Esophagus muscularis mucosa (tissue), 4 donors: ENCODE data around the gene VRK3. TPM values are rescaled to one million over a fixed set of nuclear protein-coding genes. Genes with fewer than 3 reads are reported as not detected.

Source experiments
- DNase-seq: peaks from one replicate; pipeline ENCODE4 v3.0.0-alpha.2; 2017; ENCODE audit errors: extremely low spot score
- H3K27ac ChIP-seq, 4 donors: fragments of 200-600 bp; sonication (generic); replicated peaks in 1 of 4; 1 replicate in 3 of 4; 2 replicates in 1 of 4; pipeline ENCODE4 v1.5.1; 2016 to 2019; ENCODE audit warnings: mild to moderate bottlenecking in 1 of 4
- H3K27me3 ChIP-seq, 4 donors: fragments of 200-600 bp; sonication (generic); one replicate each; pipeline versions ENCODE4 v1.5.1 to v1.6.0; 2016 to 2019
- H3K36me3 ChIP-seq, 4 donors: fragments of 200-600 bp; sonication (generic); one replicate each; pipeline ENCODE4 v1.5.1; 2016 to 2019
- H3K4me1 ChIP-seq, 4 donors: fragments of 200-600 bp; sonication (generic); one replicate each; pipeline ENCODE4 v1.5.1; 2016 to 2019
- H3K4me3 ChIP-seq, 4 donors: fragments of 200-600 bp; sonication (generic); 1 replicate in 2 of 4; 2 replicates in 2 of 4; pipeline ENCODE4 v1.5.1; 2016 to 2019; ENCODE audit warnings: mild to moderate bottlenecking in 4 of 4, moderate library complexity in 1 of 4
- H3K9me3 ChIP-seq, 4 donors: fragments of 200-600 bp; sonication (generic); 1 replicate in 3 of 4; 2 replicates in 1 of 4; pipeline ENCODE4 v1.5.1; 2016 to 2019
- EP300 ChIP-seq: sonication (generic); formaldehyde crosslinking; IDR thresholded peaks from one replicate; pipeline ENCODE4 v1.6.1; 2017; ENCODE audit warnings: antibody characterized with exemption
- POLR2A ChIP-seq: fragments of 450-650 bp; IDR thresholded peaks from one replicate; pipeline ENCODE4 v1.6.1; 2017; ENCODE audit warnings: antibody characterized with exemption, moderate library complexity, mild to moderate bottlenecking, low read depth
- POLR2AphosphoS5 ChIP-seq, 2 donors: sonication (generic); formaldehyde crosslinking; IDR thresholded peaks; one replicate each; pipeline ENCODE4 v1.6.1; 2017; ENCODE audit warnings: antibody characterized with exemption in 2 of 2
- WGBS: methylation state at CpG from one replicate; pipeline ENCODE4 v1.1.5; 2018; 5-methylcytosine and 5-hydroxymethylcytosine counted together
- intact Hi-C: fragments of 100-400 bp; cut with DNase I; formaldehyde crosslinking; loops from one replicate; pipeline ENCODE4 v1.15.1; 2023
- total RNA-seq, 4 donors: library from RNA; depleted of rRNA; stranded (reverse); fragments of >200 nt; gene quantifications; one replicate each; pipeline versions ENCODE4 v1.1.0 to v1.2.1, GENCODE V29; 2016
- TF ChIP-seq, protein P1 (sequence below), 3 experiments: fragments of 200-600 bp in 2 of 3; fragments of 450-650 bp in 1 of 3; sonication (generic) in 2 of 3; IDR thresholded peaks; one replicate each; pipeline ENCODE4 v1.5.1; 2017 to 2019; ENCODE audit warnings: antibody characterized with exemption in 3 of 3, mild to moderate bottlenecking in 2 of 3, moderate library complexity in 1 of 3

VRK3 gene
- total RNA-seq, 4 donors from 2014 or later: 20.8 to 27.5 (median 25.5) TPM

DNA sequence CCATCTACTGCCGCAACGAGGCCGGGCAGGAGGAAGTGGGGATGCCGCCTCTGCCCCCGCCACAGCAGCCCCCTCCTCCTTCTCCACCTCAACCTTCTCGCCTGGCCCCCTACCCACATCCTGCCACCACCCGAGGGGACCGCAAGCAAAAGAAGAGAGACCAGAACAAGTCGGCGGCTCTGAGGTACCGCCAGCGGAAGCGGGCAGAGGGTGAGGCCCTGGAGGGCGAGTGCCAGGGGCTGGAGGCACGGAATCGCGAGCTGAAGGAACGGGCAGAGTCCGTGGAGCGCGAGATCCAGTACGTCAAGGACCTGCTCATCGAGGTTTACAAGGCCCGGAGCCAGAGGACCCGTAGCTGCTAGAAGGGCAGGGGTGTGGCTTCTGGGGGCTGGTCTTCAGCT lies 92.4 kb downstream of the VRK3 start:
- WGBS: 93% methylated on average over 24 of the region's 25 CpGs
- Histone ChIP-seq H3K4me1 (peaks cover 15 to 27% (median 26%) of the 10 kb centered on the region in 4 donors), H3K27ac (no peak overlapping the region), H3K27me3 (no peaks in the 10 kb centered on the region), H3K9me3 (no peaks in the 10 kb centered on the region), H3K36me3 (peaks cover 0 to 12% (median 7%) of the 10 kb centered on the region in 4 donors), H3K4me3 (no peak overlapping the region)
- no peak for DNase-seq
- TF ChIP-seq, protein P1, sequence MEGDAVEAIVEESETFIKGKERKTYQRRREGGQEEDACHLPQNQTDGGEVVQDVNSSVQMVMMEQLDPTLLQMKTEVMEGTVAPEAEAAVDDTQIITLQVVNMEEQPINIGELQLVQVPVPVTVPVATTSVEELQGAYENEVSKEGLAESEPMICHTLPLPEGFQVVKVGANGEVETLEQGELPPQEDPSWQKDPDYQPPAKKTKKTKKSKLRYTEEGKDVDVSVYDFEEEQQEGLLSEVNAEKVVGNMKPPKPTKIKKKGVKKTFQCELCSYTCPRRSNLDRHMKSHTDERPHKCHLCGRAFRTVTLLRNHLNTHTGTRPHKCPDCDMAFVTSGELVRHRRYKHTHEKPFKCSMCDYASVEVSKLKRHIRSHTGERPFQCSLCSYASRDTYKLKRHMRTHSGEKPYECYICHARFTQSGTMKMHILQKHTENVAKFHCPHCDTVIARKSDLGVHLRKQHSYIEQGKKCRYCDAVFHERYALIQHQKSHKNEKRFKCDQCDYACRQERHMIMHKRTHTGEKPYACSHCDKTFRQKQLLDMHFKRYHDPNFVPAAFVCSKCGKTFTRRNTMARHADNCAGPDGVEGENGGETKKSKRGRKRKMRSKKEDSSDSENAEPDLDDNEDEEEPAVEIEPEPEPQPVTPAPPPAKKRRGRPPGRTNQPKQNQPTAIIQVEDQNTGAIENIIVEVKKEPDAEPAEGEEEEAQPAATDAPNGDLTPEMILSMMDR (IDR thresholded peaks at IDR 0.05): no peak
- no peak for TF ChIP-seq POLR2AphosphoS5 (IDR thresholded peaks at IDR 0.05)
- no peak for TF ChIP-seq POLR2A
- TF ChIP-seq EP300: no peak
- intact Hi-C loops: no loop called here

DNA sequence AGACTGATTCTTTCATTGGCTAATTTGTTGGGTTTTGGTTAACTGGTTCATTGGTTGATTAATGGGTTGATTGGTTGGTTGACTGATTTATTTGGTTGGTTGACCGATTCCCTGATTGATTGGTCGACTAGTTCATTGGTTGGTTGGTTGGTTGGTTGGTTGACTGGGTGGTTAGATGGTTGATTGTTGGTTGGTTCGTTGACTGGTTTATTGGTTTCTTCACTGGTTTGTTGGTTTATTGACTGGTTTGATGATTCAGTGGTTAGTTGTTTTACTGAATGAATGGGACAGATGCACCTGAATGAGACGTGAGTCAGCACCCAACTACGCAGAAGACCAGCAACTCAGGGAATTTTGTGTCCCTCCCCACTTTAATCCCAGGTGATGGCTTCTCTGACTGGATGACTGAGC lies 93.1 kb downstream of the VRK3 start:
- Histone ChIP-seq H3K27me3 (no peaks in the 10 kb centered on the region), H3K9me3 (no peaks in the 10 kb centered on the region), H3K4me3 (no peak overlapping the region), H3K27ac (no peak overlapping the region), H3K4me1 (peaks cover 18 to 30% (median 29%) of the 10 kb centered on the region in 4 donors), H3K36me3 (peaks cover 0 to 17% (median 13%) of the 10 kb centered on the region in 4 donors)
- 96% methylated on average over 5 of the region's 5 CpGs for WGBS
- no peak for TF ChIP-seq POLR2A
- TF ChIP-seq, protein P1 (IDR thresholded peaks at IDR 0.05): no peak
- no peak for TF ChIP-seq EP300
- no peak for TF ChIP-seq POLR2AphosphoS5 (IDR thresholded peaks at IDR 0.05)
- intact Hi-C loops: no loop called here
- DNase-seq: no peak

DNA sequence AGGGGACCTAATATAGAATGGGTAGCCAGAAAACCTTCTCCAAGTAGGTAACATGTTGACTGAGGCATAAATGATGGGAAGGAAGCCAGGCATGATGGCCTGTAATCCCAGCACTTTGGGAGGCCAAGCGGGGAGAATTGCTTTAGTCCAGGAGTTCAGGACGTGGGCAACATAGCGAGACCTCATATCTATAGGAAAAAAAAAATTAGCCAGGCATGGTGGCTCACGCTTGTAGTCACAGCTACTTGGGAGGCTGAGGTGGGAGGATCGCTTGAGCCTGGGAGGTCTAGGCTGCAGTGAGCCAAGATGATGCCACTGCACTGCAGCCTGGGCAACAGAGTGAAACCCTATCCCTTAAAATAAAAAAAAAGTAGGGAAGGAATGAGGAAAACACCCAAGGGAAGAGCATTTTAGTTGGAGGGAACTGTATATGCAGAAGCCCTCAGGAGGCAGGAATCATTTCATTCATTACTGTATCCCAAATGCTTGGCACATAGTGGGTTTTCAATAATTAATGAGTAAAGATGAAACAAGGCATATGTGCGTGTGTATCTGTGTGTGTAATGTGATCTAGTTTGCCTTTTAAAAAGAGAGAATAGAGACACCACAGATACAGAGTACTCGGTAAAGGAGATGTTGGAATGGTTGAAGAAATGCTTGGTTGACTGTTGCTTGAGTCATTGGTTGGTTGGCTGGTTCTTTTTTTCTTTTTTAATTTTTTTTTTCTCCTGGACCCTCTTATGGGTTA lies 93.7 kb downstream of the VRK3 start:
- no peak for DNase-seq
- no peak overlapping the region for H3K4me3 ChIP-seq
- intact Hi-C loops: no loop called here
- H3K27me3 ChIP-seq: no peaks in the 10 kb centered on the region
- peaks cover 0 to 23% (median 19%) of the 10 kb centered on the region in 4 donors for H3K36me3 ChIP-seq
- no peak overlapping the region for H3K27ac ChIP-seq
- H3K4me1 ChIP-seq: peaks cover 18 to 36% (median 34%) of the 10 kb centered on the region in 4 donors
- H3K9me3 ChIP-seq: no peaks in the 10 kb centered on the region
- no peak for TF ChIP-seq POLR2AphosphoS5 (IDR thresholded peaks at IDR 0.05)
- TF ChIP-seq, protein P1 (IDR thresholded peaks at IDR 0.05): no peak
- TF ChIP-seq EP300: no peak
- no peak for TF ChIP-seq POLR2A
- WGBS: 95% methylated on average over 7 of the region's 7 CpGs

DNA sequence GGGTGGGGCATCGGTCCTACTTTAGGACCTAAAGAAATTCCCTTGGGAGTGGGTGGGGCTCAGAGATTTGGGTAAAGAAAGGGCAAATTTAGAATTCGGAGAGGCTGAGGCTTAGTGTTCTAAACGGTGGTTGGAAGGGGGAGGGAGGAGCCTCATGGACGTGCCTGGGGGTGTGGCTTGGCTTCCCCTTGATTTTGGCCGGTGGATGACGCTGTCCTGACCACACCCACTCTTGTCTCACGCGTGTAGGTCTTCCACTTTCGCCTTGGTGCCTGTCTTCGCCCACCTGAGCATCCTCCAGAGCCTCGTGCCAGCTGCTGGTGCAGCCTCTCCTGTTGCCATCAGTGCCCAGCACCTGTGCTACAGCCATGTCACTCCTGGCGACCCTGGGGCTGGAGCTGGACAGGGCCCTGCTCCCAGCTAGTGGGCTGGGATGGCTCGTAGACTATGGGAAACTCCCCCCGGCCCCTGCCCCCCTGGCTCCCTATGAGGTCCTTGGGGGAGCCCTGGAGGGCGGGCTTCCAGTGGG lies 94.6 kb downstream of the VRK3 start:
- no peaks in the 10 kb centered on the region for H3K9me3 ChIP-seq
- 51% methylated on average over 11 of the region's 15 CpGs for WGBS
- intact Hi-C loops: no loop called here
- H3K4me3 ChIP-seq: peak overlapping the region; percentile 71 to 90 (median 84)
- TF ChIP-seq, protein P1 (IDR thresholded peaks at IDR 0.05): no peak
- TF ChIP-seq EP300: no peak
- no peak for TF ChIP-seq POLR2AphosphoS5 (IDR thresholded peaks at IDR 0.05)
- no peak for TF ChIP-seq POLR2A
- H3K4me1 ChIP-seq: peaks cover 18 to 38% (median 34%) of the 10 kb centered on the region in 4 donors
- no peak for DNase-seq
- peaks cover 0 to 31% (median 25%) of the 10 kb centered on the region in 4 donors for H3K36me3 ChIP-seq
- H3K27ac ChIP-seq: peak overlapping the region; percentile 88 to 94 (median 92)
- no peaks in the 10 kb centered on the region for H3K27me3 ChIP-seq
